Endothelial cell of umbilical vein (primary cell): ENCODE data around the gene ZNF398.

ENCODE experiments used
- CTCF ChIP-seq, 2 donors: IDR thresholded peaks; 1 replicate in 1 of 2; 2 replicates in 1 of 2; pipeline ENCODE4 v1.5.1; 2011; ENCODE audit warnings: low read length in 2 of 2, mild to moderate bottlenecking in 2 of 2, moderate library complexity in 2 of 2, control low read depth in 1 of 2, inconsistent platforms in 1 of 2, low read depth in 1 of 2; ENCODE audit not compliant: insufficient read depth in 1 of 2; ENCODE audit errors: extremely low read depth in 1 of 2
- EZH2 ChIP-seq: IDR thresholded peaks from 2 replicates; pipeline ENCODE4 v1.6.1; 2012; ENCODE audit warnings: borderline replicate concordance, low read depth, mild to moderate bottlenecking, moderate library complexity, low read length, inconsistent platforms; ENCODE audit not compliant: severe bottlenecking
- FOS ChIP-seq: IDR thresholded peaks from 2 replicates; pipeline ENCODE4 v1.6.1; 2011; ENCODE audit warnings: mild to moderate bottlenecking, low read length, moderate library complexity, borderline replicate concordance; ENCODE audit not compliant: insufficient read depth
- GATA2 ChIP-seq: IDR thresholded peaks from 2 replicates; pipeline ENCODE4 v1.7.0; 2011; ENCODE audit warnings: low read depth, mild to moderate bottlenecking, moderate library complexity, mixed read lengths, low read length; ENCODE audit not compliant: insufficient read length, insufficient read depth
- JUN ChIP-seq: IDR thresholded peaks from 2 replicates; pipeline ENCODE4 v1.6.1; 2011; ENCODE audit warnings: borderline replicate concordance, low read depth; ENCODE audit not compliant: insufficient read length, insufficient read depth
- MAX ChIP-seq: IDR thresholded peaks from 2 replicates; pipeline ENCODE4 v1.6.1; 2011; ENCODE audit not compliant: insufficient read depth, insufficient read length
- MYC ChIP-seq: IDR thresholded peaks from one replicate; pipeline ENCODE4 v1.6.1; 2011; ENCODE audit warnings: mild to moderate bottlenecking, low read depth, low read length
- POLR2A ChIP-seq: IDR thresholded peaks from 2 replicates; pipeline ENCODE4 v1.6.1; 2012; ENCODE audit warnings: low read depth, mild to moderate bottlenecking, control low read depth, low read length
- POLR2AphosphoS5 ChIP-seq: IDR thresholded peaks from 2 replicates; pipeline ENCODE4 v1.6.1; 2012; ENCODE audit warnings: low read depth, mild to moderate bottlenecking, control low read depth, low read length, moderate library complexity; ENCODE audit not compliant: insufficient read depth

- TF ChIP-seq EZH2 (no peak), POLR2A (no peak), CTCF (IDR thresholded peaks at IDR 0.05; ENCODE audit: extremely low read depth in 1 of 2, insufficient read depth in 1 of 2, low read depth in 1 of 2, low read length in 2 of 2) (no peak), POLR2AphosphoS5 (no peak), JUN (no peak), MAX (no peak), FOS (no peak), MYC (no peak), GATA2 (no peak)
Measured at GRCh38 chr7:149130572-149131198, 16.6 kb upstream of the ZNF398 start.
